Activated CD8-positive, alpha-beta memory T cell treated with anti-CD3 and anti-CD28 coated beads, Interleukin-2, amount 10 ng/mL, durations not matched to agents 7 days and 5 days (primary cell): Measurements from ENCODE around the gene TBC1D7. TPM values are rescaled to one million over a fixed set of nuclear protein-coding genes. Genes with fewer than 3 reads are reported as not detected.
"Not testable (repeated sequence)": the region's sequence is repeated elsewhere in the genome, so short reads cannot be mapped to it uniquely, and the experiment has no call there.

Source experiments
- ATAC-seq: fragments of 150-1000 bp; cut with Tn5 transposase; one replicate; pipeline ENCODE4 v1.10.0; 2021; ENCODE audit warnings: moderate library complexity
- CTCF ChIA-PET: fragments of 350-600 bp; sonication (Branson Sonifier 250); formaldehyde crosslinking; loops from one replicate; lab custom pipeline; 2021; ENCODE audit warnings: antibody characterized with exemption; lab: Charles Lee
- DNase-seq: peaks from one replicate; pipeline ENCODE4 v3.0.0-alpha.2; 2020
- H3K27ac Mint-ChIP-seq: one replicate; pipeline ENCODE4 v1.8.0; 2021; ENCODE audit warnings: mild to moderate bottlenecking, mixed read lengths
- H3K27me3 Mint-ChIP-seq: one replicate; pipeline ENCODE4 v1.8.0; 2021; ENCODE audit warnings: mixed read lengths
- H3K36me3 Mint-ChIP-seq: one replicate; pipeline ENCODE4 v1.8.0; 2021; ENCODE audit warnings: mild to moderate bottlenecking, mixed read lengths
- H3K4me1 Mint-ChIP-seq: one replicate; pipeline ENCODE4 v1.8.0; 2021; ENCODE audit warnings: mixed read lengths
- H3K4me3 Mint-ChIP-seq: one replicate; pipeline ENCODE4 v1.8.0; 2021; ENCODE audit warnings: mild to moderate bottlenecking, moderate library complexity, mixed read lengths
- H3K9me3 Mint-ChIP-seq: one replicate; pipeline ENCODE4 v1.8.0; 2022; ENCODE audit warnings: low read depth, mixed read lengths
- total RNA-seq, 2 experiments: library from RNA; stranded (reverse); gene quantifications; one replicate each; pipeline ENCODE4 v1.2.3, GENCODE V29; 2021

TBC1D7 gene
- total RNA-seq, 2 experiments from 2014 or later = 25.1 to 26.0 TPM

DNA sequence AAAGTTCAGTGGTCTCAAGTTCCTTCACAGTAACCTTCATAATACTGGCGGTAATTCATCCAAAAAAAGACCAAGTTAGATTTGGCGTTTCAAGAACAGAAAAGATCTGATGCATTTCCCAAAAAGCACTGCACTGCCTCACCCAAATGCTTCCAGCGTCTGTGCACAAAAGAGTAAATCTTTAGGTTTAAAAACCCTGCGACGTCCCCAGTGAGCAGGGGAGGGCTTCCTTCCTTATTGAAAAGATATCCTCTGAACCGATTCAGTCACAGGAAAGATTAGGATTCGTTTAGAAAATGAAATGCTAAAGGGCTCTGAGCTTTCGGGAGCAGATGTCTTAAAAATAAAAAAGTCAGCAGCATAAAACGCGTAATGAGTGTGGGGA, 654 bp downstream of the TBC1D7 start:
- Mint-ChIP-seq H3K4me3 (peak overlapping the region; percentile 87), H3K4me1 (peaks cover 25% of the 10 kb centered on the region), H3K27ac (peak overlapping the region; percentile 91), H3K9me3 (no peaks in the 10 kb centered on the region), H3K36me3 (peaks cover 19% of the 10 kb centered on the region), H3K27me3 (no peaks in the 10 kb centered on the region)
- ATAC-seq = peak; percentile 2
- no peak for DNase-seq
- CTCF ChIA-PET = interaction anchor here (0.5 to 4.8 kb wide), 10 partner anchors 13 to 438 kb away, joined by 3 to 49 read pairs (median 5); partner anchors contain the start of gene SIRT5

DNA sequence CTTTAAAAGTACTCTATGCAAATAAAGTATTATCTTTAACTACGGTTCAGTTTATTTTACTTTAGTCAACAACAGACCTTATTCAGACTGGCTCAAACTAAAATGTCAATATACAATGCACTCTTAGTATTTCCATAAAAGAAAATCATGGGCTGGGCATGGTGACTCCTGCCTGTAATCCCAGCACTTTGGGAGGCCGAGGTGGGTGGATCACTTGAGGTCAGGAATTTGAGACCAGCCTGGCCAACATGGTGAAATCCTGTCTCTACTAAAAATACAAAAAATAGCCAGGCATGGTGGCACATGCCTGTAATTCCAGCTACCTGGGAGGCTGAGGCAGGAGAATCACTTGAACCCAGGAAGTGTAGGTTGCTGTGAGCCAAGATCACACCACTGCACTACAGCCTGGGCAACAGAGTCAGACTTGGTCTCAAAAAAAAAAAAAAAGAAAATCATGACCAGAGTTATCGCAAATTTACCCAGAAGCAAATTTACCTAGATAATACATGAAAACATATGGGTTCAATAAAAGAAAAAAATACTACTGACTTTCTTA, 2.2 kb downstream of the TBC1D7 start:
- ATAC-seq, H3K27me3 Mint-ChIP-seq, CTCF ChIA-PET, H3K27ac Mint-ChIP-seq, DNase-seq, H3K4me3 Mint-ChIP-seq, H3K9me3 Mint-ChIP-seq: not testable (repeated sequence)
- H3K4me1 Mint-ChIP-seq = peaks cover 25% of the 10 kb centered on the region
- peaks cover 24% of the 10 kb centered on the region for H3K36me3 Mint-ChIP-seq

DNA sequence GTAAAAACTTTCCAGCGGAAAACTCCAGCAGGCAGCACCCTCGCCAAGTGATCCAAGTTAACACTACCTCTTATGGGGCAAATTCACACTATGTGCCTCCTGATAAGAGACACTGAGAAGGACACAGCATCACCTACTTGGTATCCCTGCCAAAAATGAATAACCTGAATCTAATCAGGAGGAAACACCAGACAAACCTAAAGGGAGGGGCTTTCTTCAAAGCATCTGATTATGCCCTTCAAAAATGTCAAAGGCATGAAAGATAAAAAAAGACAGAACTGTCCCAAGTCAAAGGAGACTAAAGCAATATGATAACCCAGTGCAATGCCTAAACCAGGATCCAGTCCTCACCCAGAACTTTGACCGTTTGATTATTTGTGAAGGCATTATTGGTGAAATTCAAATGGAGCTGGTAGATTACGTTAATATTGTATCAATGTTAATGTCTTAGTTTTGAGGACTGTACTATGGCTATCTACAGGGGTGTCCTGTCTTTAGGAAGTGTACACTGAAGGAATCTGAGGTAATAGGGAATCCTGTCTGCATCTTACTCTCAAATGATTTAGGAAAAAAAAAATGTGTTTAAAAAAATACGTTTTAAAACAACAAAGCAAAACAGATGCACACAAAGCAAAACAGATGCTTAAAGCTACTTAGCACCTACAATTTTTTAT, 8.3 kb downstream of the TBC1D7 start:
- H3K4me1 Mint-ChIP-seq = no peaks in the 10 kb centered on the region
- ATAC-seq (no peak), DNase-seq (no peak)
- CTCF ChIA-PET = no interaction called here
- no peaks in the 10 kb centered on the region for H3K27me3 Mint-ChIP-seq
- peaks cover 53% of the 10 kb centered on the region for H3K36me3 Mint-ChIP-seq
- H3K27ac Mint-ChIP-seq = no peak overlapping the region
- no peaks in the 10 kb centered on the region for H3K9me3 Mint-ChIP-seq
- H3K4me3 Mint-ChIP-seq = no peak overlapping the region

DNA sequence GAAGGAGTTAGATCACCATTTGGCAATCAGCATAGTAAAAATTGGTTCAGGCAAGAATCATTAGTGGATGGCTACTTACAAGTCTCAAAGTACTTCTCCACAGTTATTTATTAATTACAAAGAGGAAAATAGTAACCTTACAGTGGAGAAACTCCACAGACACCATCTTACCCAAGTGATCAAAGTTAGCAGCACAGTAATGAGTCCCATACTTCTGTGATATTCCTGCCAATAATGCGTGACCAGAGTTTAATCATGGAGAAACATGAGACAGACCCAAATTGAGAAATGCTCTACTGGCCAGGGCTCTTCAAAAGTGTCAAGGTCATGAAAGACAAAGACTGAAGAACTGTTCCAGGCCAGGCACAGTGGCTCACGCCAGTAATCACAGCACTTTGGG, 9.5 kb downstream of the TBC1D7 start:
- no peaks in the 10 kb centered on the region for H3K27me3 Mint-ChIP-seq
- no peak for DNase-seq
- no peak for ATAC-seq
- H3K36me3 Mint-ChIP-seq = peaks cover 52% of the 10 kb centered on the region
- H3K4me1 Mint-ChIP-seq = no peaks in the 10 kb centered on the region
- CTCF ChIA-PET = interaction anchor here (0.7 kb wide), 1 partner anchor 131 kb away, joined by 3 read pairs; no protein-coding TSS in a partner anchor
- no peak overlapping the region for H3K27ac Mint-ChIP-seq
- H3K9me3 Mint-ChIP-seq = no peaks in the 10 kb centered on the region
- no peak overlapping the region for H3K4me3 Mint-ChIP-seq

DNA sequence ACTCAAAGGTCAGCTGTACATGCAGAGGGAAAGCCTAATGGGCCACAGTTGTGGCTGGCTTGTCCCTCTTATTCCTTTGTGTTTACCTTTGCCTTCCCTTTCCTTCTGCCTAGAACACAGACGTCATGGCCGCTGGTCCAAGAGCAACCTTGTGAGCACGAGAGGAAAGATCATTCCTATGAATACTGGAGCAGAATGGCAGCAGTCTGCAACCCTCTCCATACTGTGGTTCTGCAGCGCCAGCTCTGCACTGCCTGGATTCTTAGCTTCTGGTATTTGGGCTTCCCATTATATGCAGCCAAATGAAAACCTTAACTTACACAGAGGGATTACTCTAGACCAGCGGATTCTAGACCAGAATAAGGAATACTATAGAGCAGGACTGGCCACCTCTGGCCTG, 12.4 kb downstream of the TBC1D7 start:
- Mint-ChIP-seq H3K9me3 (no peaks in the 10 kb centered on the region), H3K36me3 (peaks cover 54% of the 10 kb centered on the region), H3K27me3 (no peaks in the 10 kb centered on the region), H3K4me1 (no peaks in the 10 kb centered on the region), H3K27ac (no peak overlapping the region), H3K4me3 (no peak overlapping the region)
- ATAC-seq (no peak), DNase-seq (no peak)
- CTCF ChIA-PET = no interaction called here

DNA sequence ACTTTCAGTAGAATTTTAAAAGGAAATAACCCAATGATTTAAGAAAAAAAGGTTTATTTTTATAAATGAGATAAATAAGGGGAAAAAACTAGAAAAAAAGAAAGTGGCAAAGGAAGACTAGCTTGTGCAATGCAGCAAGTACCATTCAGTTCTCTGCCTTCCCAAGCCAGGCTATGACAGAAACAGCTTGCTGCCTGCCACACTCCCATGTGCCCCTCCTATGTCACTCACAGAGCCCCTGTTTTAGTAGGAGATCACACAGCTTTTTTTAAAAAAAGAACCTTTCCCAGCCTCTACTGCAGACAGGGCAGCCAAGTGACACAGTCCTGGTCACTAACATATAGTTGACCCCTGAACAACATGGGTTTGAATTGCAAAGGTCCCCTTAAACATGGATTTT, 13.5 kb downstream of the TBC1D7 start:
- Mint-ChIP-seq H3K9me3 (no peaks in the 10 kb centered on the region), H3K4me3 (no peak overlapping the region), H3K27me3 (no peaks in the 10 kb centered on the region), H3K27ac (no peak overlapping the region), H3K36me3 (peaks cover 50% of the 10 kb centered on the region), H3K4me1 (no peaks in the 10 kb centered on the region)
- no peak for DNase-seq
- CTCF ChIA-PET = interaction anchor here (0.6 to 1.8 kb wide), 2 partner anchors 12 to 111 kb away, joined by 3 to 5 read pairs; no protein-coding TSS in a partner anchor
- no peak for ATAC-seq

DNA sequence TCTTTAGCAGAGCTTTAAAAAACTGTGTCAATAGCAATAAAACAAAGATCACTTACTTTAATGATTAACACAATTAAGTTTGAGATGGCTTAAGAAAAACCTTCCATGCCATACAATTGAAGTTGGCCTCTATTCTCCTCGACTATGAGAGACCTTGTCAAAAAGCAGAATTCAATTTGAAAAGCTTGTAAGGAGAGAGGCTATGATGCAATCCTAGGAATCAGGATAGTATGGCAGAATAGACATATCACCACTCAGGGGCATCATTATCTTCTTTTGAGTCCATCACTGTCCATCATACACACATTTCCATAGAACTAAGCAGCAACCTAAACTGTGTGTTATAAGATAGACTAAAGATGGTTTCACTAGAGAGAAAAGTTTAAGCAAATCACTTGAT, 17.2 kb downstream of the TBC1D7 start:
- ATAC-seq (no peak), DNase-seq (no peak)
- no peak overlapping the region for H3K27ac Mint-ChIP-seq
- H3K36me3 Mint-ChIP-seq = peaks cover 45% of the 10 kb centered on the region
- no peak overlapping the region for H3K4me3 Mint-ChIP-seq
- H3K27me3 Mint-ChIP-seq = no peaks in the 10 kb centered on the region
- no peaks in the 10 kb centered on the region for H3K4me1 Mint-ChIP-seq
- CTCF ChIA-PET = no interaction called here
- H3K9me3 Mint-ChIP-seq = no peaks in the 10 kb centered on the region

DNA sequence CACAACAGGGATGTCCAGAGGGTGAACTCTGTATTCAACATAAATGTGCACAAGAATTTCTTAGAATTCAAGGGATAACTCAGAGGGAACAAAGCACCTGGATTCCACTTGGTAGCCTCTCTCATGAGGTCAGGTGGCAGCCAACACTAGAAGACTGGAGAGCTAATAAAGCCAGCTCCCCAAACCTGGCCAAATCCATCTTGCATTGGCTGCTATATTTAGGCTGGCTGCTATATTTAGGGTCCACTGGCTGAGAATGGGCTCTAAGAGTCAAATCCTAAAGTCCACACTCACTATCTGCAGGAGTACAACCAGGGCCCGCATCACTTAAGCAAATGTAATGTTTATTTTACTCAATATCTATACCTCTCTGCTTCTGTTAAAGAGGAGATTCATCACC, 20.0 kb downstream of the TBC1D7 start:
- peaks cover 12% of the 10 kb centered on the region for H3K4me1 Mint-ChIP-seq
- H3K27me3 Mint-ChIP-seq = no peaks in the 10 kb centered on the region
- H3K4me3 Mint-ChIP-seq = no peak overlapping the region
- no peak for ATAC-seq
- CTCF ChIA-PET = no interaction called here
- H3K36me3 Mint-ChIP-seq = peaks cover 40% of the 10 kb centered on the region
- no peaks in the 10 kb centered on the region for H3K9me3 Mint-ChIP-seq
- H3K27ac Mint-ChIP-seq = no peak overlapping the region
- DNase-seq = peak; percentile 18

DNA sequence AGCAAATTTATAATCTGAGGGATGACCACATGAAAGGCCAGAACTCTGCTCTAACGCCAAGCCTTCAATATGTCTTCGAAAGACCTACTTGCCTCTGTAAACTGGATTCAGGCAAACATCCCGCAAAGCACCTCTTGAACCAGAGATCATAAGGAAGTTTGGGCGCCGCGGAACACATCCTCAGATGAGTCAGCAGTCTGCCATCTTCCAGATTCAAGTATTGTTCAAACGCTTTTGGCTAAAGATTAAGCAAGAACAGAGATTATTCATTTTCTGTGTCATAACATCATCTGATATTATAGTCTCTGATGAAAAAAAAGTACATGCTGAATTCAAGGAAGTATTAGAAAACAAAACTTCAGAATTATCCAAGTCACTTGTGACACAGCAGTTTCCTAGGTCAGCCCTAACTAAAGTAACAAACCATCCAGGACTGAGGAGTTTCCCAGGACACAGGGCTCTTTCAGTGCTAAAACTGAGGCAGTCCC, 20.8 kb downstream of the TBC1D7 start:
- CTCF ChIA-PET = no interaction called here
- DNase-seq (peak; percentile 34), ATAC-seq (no peak)
- Mint-ChIP-seq H3K9me3 (no peaks in the 10 kb centered on the region), H3K27ac (no peak overlapping the region), H3K4me3 (no peak overlapping the region), H3K27me3 (no peaks in the 10 kb centered on the region), H3K4me1 (peaks cover 20% of the 10 kb centered on the region), H3K36me3 (peaks cover 43% of the 10 kb centered on the region)

DNA sequence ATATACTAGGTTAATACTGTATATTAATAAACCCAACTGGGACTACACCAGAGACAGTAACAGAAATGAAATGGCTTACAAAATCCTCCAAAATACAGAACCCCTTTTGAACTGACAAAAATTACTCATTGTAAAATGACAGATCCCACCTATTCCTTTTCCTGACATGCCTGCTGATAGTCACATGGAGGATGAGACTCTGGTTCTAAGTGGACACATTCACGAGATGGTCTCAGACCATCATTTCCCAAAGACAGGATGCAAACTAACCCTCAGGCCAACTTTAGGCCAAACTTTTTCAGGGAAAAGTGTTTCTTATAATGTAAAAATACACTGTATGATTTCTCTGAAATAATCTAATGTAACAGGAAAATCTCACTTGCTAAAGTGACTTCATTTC, 22.5 kb downstream of the TBC1D7 start:
- H3K4me3 Mint-ChIP-seq = no peak overlapping the region
- CTCF ChIA-PET = no interaction called here
- no peak overlapping the region for H3K27ac Mint-ChIP-seq

DNA sequence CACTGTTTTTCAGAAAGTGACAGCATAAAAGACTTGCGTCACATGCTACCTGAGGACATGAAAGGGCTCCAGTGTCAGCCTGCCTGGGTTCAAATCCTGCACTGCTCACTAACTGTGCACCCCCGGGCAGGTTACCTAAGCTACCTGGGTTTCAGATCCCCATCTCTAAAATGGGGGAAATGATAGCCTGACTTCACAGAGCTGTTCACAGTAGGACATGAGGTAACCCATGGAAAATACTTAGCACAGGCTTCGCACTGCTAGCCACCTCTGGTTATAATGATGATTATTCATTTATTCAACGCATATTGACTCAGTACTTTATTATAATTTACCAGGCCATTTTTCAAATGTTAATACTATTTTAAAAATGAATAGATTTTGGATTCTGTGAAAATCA, 23.0 kb downstream of the TBC1D7 start:
- Mint-ChIP-seq H3K4me1 (peaks cover 24% of the 10 kb centered on the region), H3K9me3 (no peaks in the 10 kb centered on the region), H3K36me3 (peaks cover 41% of the 10 kb centered on the region), H3K4me3 (no peak overlapping the region), H3K27ac (no peak overlapping the region), H3K27me3 (no peaks in the 10 kb centered on the region)
- DNase-seq = no peak
- ATAC-seq = no peak
- CTCF ChIA-PET = interaction anchor here (1.3 to 2.0 kb wide), 2 partner anchors 18 to 23 kb away, joined by 3 to 4 read pairs; partner anchors contain the start of gene TBC1D7

More for the DNA sequence above, 22.5 kb downstream of the TBC1D7 start:
- ATAC-seq (no peak), DNase-seq (no peak)
- Mint-ChIP-seq H3K4me1 (peaks cover 24% of the 10 kb centered on the region), H3K9me3 (no peaks in the 10 kb centered on the region), H3K36me3 (peaks cover 38% of the 10 kb centered on the region), H3K27me3 (no peaks in the 10 kb centered on the region)

DNA sequence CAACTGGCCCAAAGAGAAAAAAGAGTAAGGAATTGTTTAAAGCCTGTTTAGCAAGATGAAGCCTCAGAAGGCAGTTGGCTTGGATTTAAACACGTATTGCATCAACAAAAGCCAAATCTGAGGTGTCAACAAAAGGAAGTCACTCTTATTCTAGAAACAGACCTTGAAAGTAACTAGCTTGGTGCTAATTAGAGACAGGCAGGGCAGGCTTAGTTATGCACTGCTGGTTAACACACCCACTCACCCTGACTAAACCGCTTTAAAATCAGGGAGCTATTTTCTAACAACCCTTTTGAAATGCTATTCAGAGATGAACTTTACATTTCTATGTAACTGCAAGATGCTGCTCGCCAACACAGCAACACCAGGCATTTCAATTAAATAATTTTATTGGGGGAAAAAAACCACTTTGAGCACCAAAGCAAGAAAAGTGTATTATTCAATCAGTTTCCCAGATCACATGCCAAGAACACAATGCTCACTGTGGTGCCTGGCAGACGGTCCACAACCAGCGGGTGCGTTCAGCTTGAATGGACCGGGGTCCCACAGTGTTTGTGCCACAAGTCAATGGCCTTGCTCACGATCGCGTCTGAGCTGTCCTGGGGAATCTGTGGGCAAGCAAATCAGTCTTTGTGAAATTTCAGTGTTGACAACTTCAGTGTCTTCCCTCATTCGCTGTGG, 23.6 kb downstream of the TBC1D7 start:
- CTCF ChIA-PET = interaction anchor here (1.3 to 2.0 kb wide), 2 partner anchors 18 to 24 kb away, joined by 3 to 4 read pairs; partner anchors contain the start of gene TBC1D7
- no peak for ATAC-seq

DNA sequence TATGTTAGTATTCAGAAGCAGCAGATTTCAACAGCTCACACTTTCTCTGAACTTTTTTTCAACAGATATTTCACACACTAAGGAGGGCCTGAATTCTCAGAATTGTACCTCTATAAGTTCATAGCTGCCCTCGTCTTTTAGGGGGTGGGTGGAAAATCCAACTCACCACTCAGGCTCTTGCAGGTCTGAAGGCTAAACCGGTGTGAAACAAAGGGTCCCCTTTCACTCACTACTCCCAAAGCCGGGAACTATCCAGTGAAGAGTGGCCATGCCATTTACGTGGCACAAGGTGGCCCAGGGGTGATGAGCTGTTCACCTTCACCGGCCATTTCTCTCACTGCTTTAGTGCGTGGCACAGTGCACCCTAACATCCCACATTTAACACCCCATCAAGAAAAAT, 24.2 kb downstream of the TBC1D7 start:
- CTCF ChIA-PET = interaction anchor here (1.3 to 2.0 kb wide), 2 partner anchors 19 to 24 kb away, joined by 3 to 4 read pairs; partner anchors contain the start of gene TBC1D7
- H3K27me3 Mint-ChIP-seq = no peaks in the 10 kb centered on the region

More for the DNA sequence above, 23.6 kb downstream of the TBC1D7 start:
- Mint-ChIP-seq H3K4me3 (no peak overlapping the region), H3K27ac (no peak overlapping the region), H3K9me3 (no peaks in the 10 kb centered on the region), H3K36me3 (peaks cover 38% of the 10 kb centered on the region), H3K4me1 (peaks cover 24% of the 10 kb centered on the region), H3K27me3 (no peaks in the 10 kb centered on the region)
- no peak for DNase-seq

More for the DNA sequence above, 24.2 kb downstream of the TBC1D7 start:
- no peak overlapping the region for H3K4me3 Mint-ChIP-seq
- DNase-seq (no peak), ATAC-seq (no peak)
- H3K27ac Mint-ChIP-seq = no peak overlapping the region
- peaks cover 24% of the 10 kb centered on the region for H3K4me1 Mint-ChIP-seq
- peaks cover 38% of the 10 kb centered on the region for H3K36me3 Mint-ChIP-seq
- H3K9me3 Mint-ChIP-seq = no peaks in the 10 kb centered on the region
